ENCODE data around the gene CRACR2A.

DNA sequence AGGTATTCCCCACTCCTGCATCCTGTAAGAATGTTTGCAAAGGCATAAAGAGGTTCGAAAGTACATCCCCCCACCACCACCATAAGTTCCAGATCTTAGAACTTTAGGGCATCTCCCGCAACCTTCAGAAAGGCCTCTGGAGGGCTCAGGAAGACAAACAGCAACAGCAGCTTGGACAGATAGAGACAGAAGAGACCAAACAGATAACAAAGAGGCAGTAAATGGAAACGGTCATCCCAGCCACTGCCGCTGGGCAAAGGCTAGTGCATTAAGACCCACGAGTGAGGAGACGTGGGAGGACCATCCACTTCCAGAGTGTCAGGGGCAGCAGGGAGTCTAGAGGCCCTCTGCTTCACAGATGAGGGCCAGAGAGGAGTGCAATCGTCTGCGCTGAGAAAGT, 124.3 kb downstream of the CRACR2A start:
- TF ChIP-seq, protein P1, sequence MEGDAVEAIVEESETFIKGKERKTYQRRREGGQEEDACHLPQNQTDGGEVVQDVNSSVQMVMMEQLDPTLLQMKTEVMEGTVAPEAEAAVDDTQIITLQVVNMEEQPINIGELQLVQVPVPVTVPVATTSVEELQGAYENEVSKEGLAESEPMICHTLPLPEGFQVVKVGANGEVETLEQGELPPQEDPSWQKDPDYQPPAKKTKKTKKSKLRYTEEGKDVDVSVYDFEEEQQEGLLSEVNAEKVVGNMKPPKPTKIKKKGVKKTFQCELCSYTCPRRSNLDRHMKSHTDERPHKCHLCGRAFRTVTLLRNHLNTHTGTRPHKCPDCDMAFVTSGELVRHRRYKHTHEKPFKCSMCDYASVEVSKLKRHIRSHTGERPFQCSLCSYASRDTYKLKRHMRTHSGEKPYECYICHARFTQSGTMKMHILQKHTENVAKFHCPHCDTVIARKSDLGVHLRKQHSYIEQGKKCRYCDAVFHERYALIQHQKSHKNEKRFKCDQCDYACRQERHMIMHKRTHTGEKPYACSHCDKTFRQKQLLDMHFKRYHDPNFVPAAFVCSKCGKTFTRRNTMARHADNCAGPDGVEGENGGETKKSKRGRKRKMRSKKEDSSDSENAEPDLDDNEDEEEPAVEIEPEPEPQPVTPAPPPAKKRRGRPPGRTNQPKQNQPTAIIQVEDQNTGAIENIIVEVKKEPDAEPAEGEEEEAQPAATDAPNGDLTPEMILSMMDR (IDR thresholded peaks at IDR 0.05; ENCODE audit: low read length), result no peak
- no peak for TF ChIP-seq EZH2 (optimal IDR thresholded peaks at IDR 0.05; ENCODE audit: low read depth, low read length)

All from MM.1S (cell line).